Keratinocyte (primary cell): ENCODE data around the gene RFTN1. TPM values are rescaled to one million over a fixed set of nuclear protein-coding genes. Genes with fewer than 3 reads are reported as not detected.

Experiments used
- DNase-seq: peaks from one replicate; pipeline ENCODE4 v3.0.0-alpha.2; 2011; ENCODE audit warnings: low read depth, missing footprints, low spot score
- FAIRE-seq: peaks from 2 replicates; lab custom pipeline; 2011; peaks lifted over from hg19 to GRCh38; lab: Jason Lieb, UNC
- H2AFZ ChIP-seq: 2 replicates; pipeline ENCODE4 v1.6.0; 2012; ENCODE audit warnings: low read length, control low read depth, inconsistent platforms; ENCODE audit not compliant: control insufficient read depth
- H3K27ac ChIP-seq: 2 replicates; pipeline ENCODE4 v1.5.1; 2011; ENCODE audit warnings: low read length; ENCODE audit not compliant: control insufficient read depth, insufficient read depth
- H3K27me3 ChIP-seq: 3 replicates; pipeline ENCODE4 v1.6.0; 2011; ENCODE audit warnings: low read length; ENCODE audit not compliant: control insufficient read depth, insufficient read depth; ENCODE audit errors: extremely low read depth
- H3K36me3 ChIP-seq, 2 experiments: 2 replicates in 1 of 2; 3 replicates in 1 of 2; pipeline ENCODE4 v1.5.1; 2011; ENCODE audit warnings: low read length in 2 of 2, mild to moderate bottlenecking in 1 of 2; ENCODE audit not compliant: control insufficient read depth in 2 of 2, insufficient read depth in 2 of 2; ENCODE audit errors: extremely low read depth in 1 of 2
- H3K4me1 ChIP-seq: 3 replicates; pipeline ENCODE4 v1.5.1; 2011; ENCODE audit warnings: low read length; ENCODE audit not compliant: control insufficient read depth, insufficient read depth; ENCODE audit errors: extremely low read depth
- H3K4me2 ChIP-seq: 3 replicates; pipeline ENCODE4 v1.6.0; 2011; ENCODE audit warnings: low read depth, low read length; ENCODE audit not compliant: control insufficient read depth, insufficient read depth; ENCODE audit errors: extremely low read depth
- H3K4me3 ChIP-seq, 3 experiments: fragments of 200-600 bp in 1 of 3; sonication (generic) in 1 of 3; 2 replicates in 2 of 3; 3 replicates in 1 of 3; pipeline ENCODE4 v1.5.1; 2011 to 2016; ENCODE audit warnings: low read length in 3 of 3, mild to moderate bottlenecking in 3 of 3, control low read depth in 2 of 3, inconsistent platforms in 1 of 3, low read depth in 1 of 3, mixed read lengths in 1 of 3, mixed run types in 1 of 3, moderate library complexity in 1 of 3; ENCODE audit not compliant: control insufficient read depth in 2 of 3, insufficient read depth in 2 of 3; ENCODE audit errors: extremely low read depth in 1 of 3
- H3K79me2 ChIP-seq: 2 replicates; pipeline ENCODE4 v1.6.0; 2012; ENCODE audit warnings: low read length; ENCODE audit not compliant: control insufficient read depth, insufficient read depth
- H3K9ac ChIP-seq: 3 replicates; pipeline ENCODE4 v1.6.0; 2011; ENCODE audit warnings: low read length; ENCODE audit not compliant: control insufficient read depth, insufficient read depth; ENCODE audit errors: extremely low read depth
- H3K9me1 ChIP-seq: 3 replicates; pipeline ENCODE4 v1.6.0; 2011; ENCODE audit warnings: low read length; ENCODE audit not compliant: control insufficient read depth, insufficient read depth; ENCODE audit errors: extremely low read depth
- H3K9me3 ChIP-seq: 2 replicates; pipeline ENCODE4 v1.5.1; 2012; ENCODE audit warnings: low read depth, low read length; ENCODE audit not compliant: control insufficient read depth
- H4K20me1 ChIP-seq: 3 replicates; pipeline ENCODE4 v1.6.0; 2011; ENCODE audit warnings: low read length; ENCODE audit not compliant: control insufficient read depth, insufficient read depth; ENCODE audit errors: extremely low read depth
- CTCF ChIP-seq, 3 experiments: IDR thresholded peaks in 1 of 3; conservative IDR thresholded peaks in 1 of 3; optimal IDR thresholded peaks in 1 of 3; 2 replicates in 2 of 3; 3 replicates in 1 of 3; pipeline versions ENCODE3 to v1.5.1; 2011; ENCODE audit warnings: low read length in 3 of 3, mild to moderate bottlenecking in 3 of 3, moderate library complexity in 2 of 3, control low read depth in 1 of 3, inconsistent platforms in 1 of 3; ENCODE audit not compliant: insufficient read depth in 2 of 3; ENCODE audit errors: extremely low read depth in 1 of 3
- EZH2 ChIP-seq: IDR thresholded peaks from one replicate; pipeline ENCODE4 v1.6.1; 2012; ENCODE audit warnings: inconsistent platforms, mild to moderate bottlenecking, low read length, moderate library complexity
- dilution Hi-C: fragments of 300-500 bp; cut with MboI; formaldehyde crosslinking; loops from one replicate; pipeline ENCODE4 v1.7.0; 2020; ENCODE audit warnings: low sequenced_read_pairs; ENCODE audit not compliant: extremely low pct_ligation_motif_present
- polyA plus RNA-seq, 5 experiments: library from polyadenylated mRNA; depleted of rRNA in 3 of 5; stranded (reverse) in 3 of 5; stranded (forward) in 1 of 5; unstranded in 1 of 5; fragments of >200 nt; gene quantifications; 1 replicate in 1 of 5; 2 replicates in 3 of 5; 3 replicates in 1 of 5; pipeline versions ENCODE4 v1.2.1 to v1.2.3, GENCODE V29; 2011 to 2012; ENCODE audit warnings: missing spikeins in 2 of 5, low read depth in 1 of 5, low replicate concordance in 1 of 5

Gene RFTN1
- polyA plus RNA-seq, 1 donor (not counting 4 experiments of a cell fraction or from before 2014, with no cell fraction given), result 18.0 TPM

GRCh38 chr3:16352428-16352827 lies 161.1 kb downstream of the RFTN1 start:
- DNase-seq, result no peak
- Histone ChIP-seq H3K4me1 (no peaks in the 10 kb centered on the region), H3K9me1 (no peaks in the 10 kb centered on the region), H3K79me2 (no peaks in the 10 kb centered on the region), H3K4me3 (no peak overlapping the region), H3K27me3 (no peaks in the 10 kb centered on the region), H4K20me1 (no peaks in the 10 kb centered on the region), H2AFZ (no peak overlapping the region), H3K9ac (no peak overlapping the region), H3K9me3 (no peaks in the 10 kb centered on the region), H3K4me2 (no peak overlapping the region), H3K27ac (no peak overlapping the region), H3K36me3 (peaks cover 0 to 6% of the 10 kb centered on the region in 2 experiments)
- TF ChIP-seq EZH2 (no peak), CTCF (optimal IDR thresholded peaks at IDR 0.05 in 1 of 3, IDR thresholded peaks at IDR 0.05 in 1 of 3, conservative IDR thresholded peaks at IDR 0.05 in 1 of 3; ENCODE audit: extremely low read depth in 1 of 3, insufficient read depth in 2 of 3, low read length in 3 of 3) (no peak)
- no peak for FAIRE-seq
- dilution Hi-C loops, result no loop called here

GRCh38 chr3:16350597-16351318 lies 162.7 kb downstream of the RFTN1 start:
- Histone ChIP-seq H3K27ac (no peak overlapping the region), H3K27me3 (no peaks in the 10 kb centered on the region), H3K36me3 (peaks cover 0 to 4% of the 10 kb centered on the region in 2 experiments), H3K9me1 (no peaks in the 10 kb centered on the region), H2AFZ (no peak overlapping the region), H3K79me2 (no peaks in the 10 kb centered on the region), H4K20me1 (no peaks in the 10 kb centered on the region), H3K4me1 (no peaks in the 10 kb centered on the region), H3K4me2 (no peak overlapping the region), H3K9ac (no peak overlapping the region), H3K9me3 (no peaks in the 10 kb centered on the region), H3K4me3 (no peak overlapping the region)
- dilution Hi-C loops, result no loop called here
- DNase-seq (no peak), FAIRE-seq (no peak)
- TF ChIP-seq CTCF (optimal IDR thresholded peaks at IDR 0.05 in 1 of 3, IDR thresholded peaks at IDR 0.05 in 1 of 3, conservative IDR thresholded peaks at IDR 0.05 in 1 of 3; ENCODE audit: extremely low read depth in 1 of 3, insufficient read depth in 2 of 3, low read length in 3 of 3) (no peak), EZH2 (no peak)
